Measurements from ENCODE around the gene HLA-C. TPM values are rescaled to one million over a fixed set of nuclear protein-coding genes. Genes with fewer than 3 reads are reported as not detected.
"Not testable (repeated sequence)": the region's sequence is repeated elsewhere in the genome, so short reads cannot be mapped to it uniquely, and the experiment has no call there.

HLA-C gene
- total and polyA plus RNA-seq, 7 donors, result 62.5 to 143 (median 114) TPM

DNA sequence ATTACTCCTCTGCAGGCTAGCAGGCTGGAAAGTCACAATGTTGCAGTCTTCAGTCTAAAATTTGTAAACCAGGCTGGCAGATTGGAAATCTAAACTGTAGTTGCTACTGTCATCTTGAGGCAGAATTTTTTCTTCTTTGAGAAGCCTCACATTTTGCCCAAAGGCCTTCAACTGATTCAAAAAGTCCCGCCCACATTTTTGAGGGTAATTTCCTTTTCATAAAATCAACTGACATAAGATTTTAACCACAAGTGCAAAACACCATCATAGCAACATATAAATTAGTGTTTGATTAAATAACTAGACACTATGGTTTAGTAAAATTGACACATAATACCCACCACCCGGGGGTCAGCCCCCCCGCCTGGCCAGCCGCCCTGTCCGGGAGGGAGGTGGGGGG lies 28.4 kb downstream of the HLA-C start:
- DNase-seq (no peak), ATAC-seq (no peak)
- no peaks in the 10 kb centered on the region for H3K4me1 ChIP-seq
- no peak overlapping the region for H3K4me3 ChIP-seq
- H3K36me3 ChIP-seq (ENCODE audit: insufficient read depth in 1 of 2, low read depth in 1 of 2), result no peaks in the 10 kb centered on the region
- TF ChIP-seq, protein P1, sequence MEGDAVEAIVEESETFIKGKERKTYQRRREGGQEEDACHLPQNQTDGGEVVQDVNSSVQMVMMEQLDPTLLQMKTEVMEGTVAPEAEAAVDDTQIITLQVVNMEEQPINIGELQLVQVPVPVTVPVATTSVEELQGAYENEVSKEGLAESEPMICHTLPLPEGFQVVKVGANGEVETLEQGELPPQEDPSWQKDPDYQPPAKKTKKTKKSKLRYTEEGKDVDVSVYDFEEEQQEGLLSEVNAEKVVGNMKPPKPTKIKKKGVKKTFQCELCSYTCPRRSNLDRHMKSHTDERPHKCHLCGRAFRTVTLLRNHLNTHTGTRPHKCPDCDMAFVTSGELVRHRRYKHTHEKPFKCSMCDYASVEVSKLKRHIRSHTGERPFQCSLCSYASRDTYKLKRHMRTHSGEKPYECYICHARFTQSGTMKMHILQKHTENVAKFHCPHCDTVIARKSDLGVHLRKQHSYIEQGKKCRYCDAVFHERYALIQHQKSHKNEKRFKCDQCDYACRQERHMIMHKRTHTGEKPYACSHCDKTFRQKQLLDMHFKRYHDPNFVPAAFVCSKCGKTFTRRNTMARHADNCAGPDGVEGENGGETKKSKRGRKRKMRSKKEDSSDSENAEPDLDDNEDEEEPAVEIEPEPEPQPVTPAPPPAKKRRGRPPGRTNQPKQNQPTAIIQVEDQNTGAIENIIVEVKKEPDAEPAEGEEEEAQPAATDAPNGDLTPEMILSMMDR (IDR thresholded peaks at IDR 0.05), result no peak
- H3K27ac ChIP-seq, result no peak overlapping the region
- H3K9me3 ChIP-seq, result no peaks in the 10 kb centered on the region
- 43 to 89% (median 88%) methylated on average over 1 to 2 of the region's 5 CpGs for WGBS, 3 donors
- intact Hi-C loops (cut with DNase I), result no loop called here
- H3K27me3 ChIP-seq (ENCODE audit: insufficient read depth in 3 of 3, low read length in 2 of 3), result peaks cover 0 to 8% (median 8%) of the 10 kb centered on the region in 3 donors

DNA sequence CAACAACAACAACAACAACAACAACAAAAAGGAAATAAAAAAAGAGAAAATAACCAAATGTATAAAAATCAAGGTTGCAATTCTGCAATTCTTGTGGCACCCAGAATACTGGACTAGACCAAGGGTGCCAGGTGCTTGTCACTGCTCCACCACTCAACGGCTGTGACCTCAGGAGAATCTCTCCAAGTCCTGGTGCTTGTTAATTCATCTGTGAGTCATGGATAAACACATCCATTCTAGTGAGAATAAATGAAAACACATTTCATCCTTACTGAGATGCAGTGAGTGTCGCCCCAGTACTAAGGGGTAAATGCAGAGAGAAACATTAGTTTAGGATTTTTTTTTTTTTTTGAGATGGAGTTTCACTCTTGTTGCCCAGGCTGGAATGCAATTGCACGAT lies 32.0 kb downstream of the HLA-C start:
- ATAC-seq, result no peak
- Histone ChIP-seq H3K36me3 (ENCODE audit: insufficient read depth in 1 of 2, low read depth in 1 of 2) (no peaks in the 10 kb centered on the region), H3K4me3 (no peak overlapping the region), H3K27me3 (ENCODE audit: insufficient read depth in 3 of 3, low read length in 2 of 3) (peaks cover 0 to 4% (median 0%) of the 10 kb centered on the region in 3 donors), H3K4me1 (no peaks in the 10 kb centered on the region), H3K9me3 (no peaks in the 10 kb centered on the region), H3K27ac (no peak overlapping the region)
- no peak for DNase-seq
- WGBS, 3 donors, result 17 to 31% (median 24%) methylated on average over 3 of the region's 3 CpGs
- TF ChIP-seq, protein P1 (IDR thresholded peaks at IDR 0.05), result no peak
- intact Hi-C loops (cut with DNase I), result no loop called here

DNA sequence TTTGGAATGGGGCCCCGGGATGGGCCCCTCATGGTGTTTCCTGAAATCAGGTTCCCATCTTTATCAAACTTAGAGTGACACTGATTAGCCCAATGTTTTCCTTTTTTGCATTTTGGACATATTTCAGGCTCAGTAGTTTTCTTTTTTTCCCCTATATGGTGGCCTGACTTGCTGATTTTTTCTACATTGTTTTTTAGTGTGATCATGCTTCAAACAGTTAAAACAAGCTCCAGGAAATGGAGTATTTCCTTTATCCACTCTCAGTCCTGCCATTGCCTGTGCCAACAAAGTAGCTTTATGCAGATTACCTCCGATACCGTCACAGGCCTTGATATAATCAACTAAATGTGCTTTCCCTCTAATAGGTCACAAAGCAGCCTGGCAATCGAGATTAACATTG lies 37.8 kb downstream of the HLA-C start:
- H3K27ac ChIP-seq; H3K36me3 ChIP-seq (ENCODE audit: insufficient read depth in 1 of 2, low read depth in 1 of 2); H3K9me3 ChIP-seq; H3K4me1 ChIP-seq; ATAC-seq; DNase-seq; H3K4me3 ChIP-seq; H3K27me3 ChIP-seq (ENCODE audit: insufficient read depth in 3 of 3, low read length in 2 of 3); intact Hi-C loops (cut with DNase I): not testable (repeated sequence)
- 37 to 46% (median 45%) methylated on average over 3 to 4 of the region's 4 CpGs for WGBS, 3 donors

DNA sequence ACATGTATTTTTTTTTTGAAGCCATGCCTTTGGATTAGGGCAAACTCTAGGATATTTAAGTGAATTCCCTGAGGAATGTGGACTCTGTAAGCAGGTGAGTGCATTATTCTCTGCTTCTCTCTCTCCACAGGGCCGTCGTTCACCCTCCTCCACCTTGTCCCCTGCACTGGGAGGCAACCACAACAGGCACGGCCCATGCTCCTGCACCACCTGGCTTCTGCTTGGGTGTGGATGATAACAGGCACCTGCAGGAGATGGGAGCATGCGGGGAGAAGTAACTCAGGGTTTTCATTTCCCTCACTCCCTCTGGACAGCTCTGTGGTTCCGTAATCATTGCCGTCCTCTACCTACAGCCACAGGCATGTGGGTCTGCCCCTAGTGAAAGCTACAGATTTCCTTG lies 43.4 kb downstream of the HLA-C start:
- WGBS, 3 donors, result 78 to 84% (median 81%) methylated on average over 6 of the region's 6 CpGs
- no peak overlapping the region for H3K27ac ChIP-seq
- no peaks in the 10 kb centered on the region for H3K9me3 ChIP-seq
- H3K4me1 ChIP-seq, result no peaks in the 10 kb centered on the region
- no peak for DNase-seq
- ATAC-seq, result no peak
- intact Hi-C loops (cut with DNase I), result no loop called here
- TF ChIP-seq, protein P1 (IDR thresholded peaks at IDR 0.05), result no peak
- H3K4me3 ChIP-seq, result no peak overlapping the region
- H3K27me3 ChIP-seq (ENCODE audit: insufficient read depth in 3 of 3, low read length in 2 of 3), result no peaks in the 10 kb centered on the region
- no peaks in the 10 kb centered on the region for H3K36me3 ChIP-seq (ENCODE audit: insufficient read depth in 1 of 2, low read depth in 1 of 2)

DNA sequence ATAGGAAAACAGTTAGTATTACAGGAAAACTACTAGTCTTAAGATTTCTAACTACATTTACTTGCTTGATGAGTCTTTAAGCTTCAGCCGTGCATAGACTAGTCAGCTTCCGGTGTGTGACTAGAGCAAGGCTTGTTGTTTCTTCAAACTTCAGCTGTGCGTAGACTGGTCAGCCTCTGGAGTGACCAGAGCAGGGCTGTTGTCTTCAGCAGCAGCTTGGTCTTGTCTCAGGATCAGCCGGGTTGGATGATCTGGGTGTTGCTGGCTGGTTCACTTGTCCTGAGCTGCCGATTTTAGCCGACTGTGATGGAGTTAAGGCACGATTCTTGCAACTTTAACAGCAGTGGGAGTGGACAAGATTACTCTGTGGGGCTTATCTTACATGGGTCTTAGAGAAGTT lies 44.7 kb downstream of the HLA-C start:
- Histone ChIP-seq H3K27ac (no peak overlapping the region), H3K4me3 (no peak overlapping the region), H3K36me3 (ENCODE audit: insufficient read depth in 1 of 2, low read depth in 1 of 2) (no peaks in the 10 kb centered on the region), H3K27me3 (ENCODE audit: insufficient read depth in 3 of 3, low read length in 2 of 3) (no peaks in the 10 kb centered on the region), H3K9me3 (no peaks in the 10 kb centered on the region), H3K4me1 (no peaks in the 10 kb centered on the region)
- 80 to 81% (median 81%) methylated on average over 7 of the region's 7 CpGs for WGBS, 3 donors
- DNase-seq, result no peak
- ATAC-seq, result no peak
- intact Hi-C loops (cut with DNase I), result no loop called here
- TF ChIP-seq, protein P1 (IDR thresholded peaks at IDR 0.05), result no peak

Data from psoas muscle (tissue), 8 donors.